H1 (cell line): ENCODE measurements around the gene OASL. TPM values are rescaled to one million over a fixed set of nuclear protein-coding genes. Genes with fewer than 3 reads are reported as not detected.

Experiments used
- BACH1 ChIP-seq: IDR thresholded peaks from 2 replicates; pipeline ENCODE4 v1.6.1; 2012; ENCODE audit warnings: low read length, improper control_type of control experiment
- CHD1 ChIP-seq: IDR thresholded peaks from 2 replicates; pipeline ENCODE4 v1.6.1; 2012; ENCODE audit warnings: low read depth, low read length, improper control_type of control experiment
- E2F6 ChIP-seq: IDR thresholded peaks from 2 replicates; pipeline ENCODE4 v1.6.1; 2012; ENCODE audit warnings: inconsistent platforms
- NANOG ChIP-seq: IDR thresholded peaks from 2 replicates; pipeline ENCODE4 v1.6.1; 2011; ENCODE audit warnings: low read length, low read depth, mild to moderate bottlenecking, inconsistent platforms; ENCODE audit not compliant: insufficient read depth, poor library complexity, severe bottlenecking
- RXRA ChIP-seq: IDR thresholded peaks from 2 replicates; pipeline ENCODE4 v1.6.1; 2011; ENCODE audit warnings: low read depth, mild to moderate bottlenecking, low read length, moderate library complexity; ENCODE audit not compliant: insufficient read depth
- polyA plus RNA-seq, 7 experiments: library from polyadenylated mRNA; depleted of rRNA in 3 of 7; stranded (reverse) in 5 of 7; unstranded in 2 of 7; fragments of >200 nt in 5 of 7; fragments of 200-250 nt in 2 of 7; gene quantifications; 1 replicate in 5 of 7; 2 replicates in 1 of 7; 4 replicates in 1 of 7; pipeline versions ENCODE4 v1.2.1 to v1.2.3, GENCODE V29; 2011 to 2013; ENCODE audit warnings: missing spikeins in 2 of 7, mixed read lengths in 2 of 7
- total RNA-seq: library from RNA; stranded (reverse); fragmentation: NEBNext Ultra II Directional; extraction: Animal tissue kit (Norgen Biotek cat#: 25700); gene quantifications from 2 replicates; pipeline ENCODE4 v1.2.1, GENCODE V29; 2021

OASL gene
- total and polyA plus RNA-seq, 2 of the 8 experiments (the other 6 are each of a cell fraction or from before 2014, with no cell fraction given) = not detected

GRCh38 chr12:121062391-121063045 is 23.5 kb upstream of the OASL start (continued):
- TF ChIP-seq E2F6 (no peak), CHD1 (no peak), BACH1 (no peak), RXRA (no peak), NANOG (no peak)
- TF ChIP-seq, all 59 proteins: peak for 0
